ENCODE data around the gene ZNF335.
A peak's percentile ranks its signal among the peaks of the same experiment; 100 is the strongest.

ZNF335 gene, protein sequence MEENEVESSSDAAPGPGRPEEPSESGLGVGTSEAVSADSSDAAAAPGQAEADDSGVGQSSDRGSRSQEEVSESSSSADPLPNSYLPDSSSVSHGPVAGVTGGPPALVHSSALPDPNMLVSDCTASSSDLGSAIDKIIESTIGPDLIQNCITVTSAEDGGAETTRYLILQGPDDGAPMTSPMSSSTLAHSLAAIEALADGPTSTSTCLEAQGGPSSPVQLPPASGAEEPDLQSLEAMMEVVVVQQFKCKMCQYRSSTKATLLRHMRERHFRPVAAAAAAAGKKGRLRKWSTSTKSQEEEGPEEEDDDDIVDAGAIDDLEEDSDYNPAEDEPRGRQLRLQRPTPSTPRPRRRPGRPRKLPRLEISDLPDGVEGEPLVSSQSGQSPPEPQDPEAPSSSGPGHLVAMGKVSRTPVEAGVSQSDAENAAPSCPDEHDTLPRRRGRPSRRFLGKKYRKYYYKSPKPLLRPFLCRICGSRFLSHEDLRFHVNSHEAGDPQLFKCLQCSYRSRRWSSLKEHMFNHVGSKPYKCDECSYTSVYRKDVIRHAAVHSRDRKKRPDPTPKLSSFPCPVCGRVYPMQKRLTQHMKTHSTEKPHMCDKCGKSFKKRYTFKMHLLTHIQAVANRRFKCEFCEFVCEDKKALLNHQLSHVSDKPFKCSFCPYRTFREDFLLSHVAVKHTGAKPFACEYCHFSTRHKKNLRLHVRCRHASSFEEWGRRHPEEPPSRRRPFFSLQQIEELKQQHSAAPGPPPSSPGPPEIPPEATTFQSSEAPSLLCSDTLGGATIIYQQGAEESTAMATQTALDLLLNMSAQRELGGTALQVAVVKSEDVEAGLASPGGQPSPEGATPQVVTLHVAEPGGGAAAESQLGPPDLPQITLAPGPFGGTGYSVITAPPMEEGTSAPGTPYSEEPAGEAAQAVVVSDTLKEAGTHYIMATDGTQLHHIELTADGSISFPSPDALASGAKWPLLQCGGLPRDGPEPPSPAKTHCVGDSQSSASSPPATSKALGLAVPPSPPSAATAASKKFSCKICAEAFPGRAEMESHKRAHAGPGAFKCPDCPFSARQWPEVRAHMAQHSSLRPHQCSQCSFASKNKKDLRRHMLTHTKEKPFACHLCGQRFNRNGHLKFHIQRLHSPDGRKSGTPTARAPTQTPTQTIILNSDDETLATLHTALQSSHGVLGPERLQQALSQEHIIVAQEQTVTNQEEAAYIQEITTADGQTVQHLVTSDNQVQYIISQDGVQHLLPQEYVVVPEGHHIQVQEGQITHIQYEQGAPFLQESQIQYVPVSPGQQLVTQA (N-terminal part only)

DNA sequence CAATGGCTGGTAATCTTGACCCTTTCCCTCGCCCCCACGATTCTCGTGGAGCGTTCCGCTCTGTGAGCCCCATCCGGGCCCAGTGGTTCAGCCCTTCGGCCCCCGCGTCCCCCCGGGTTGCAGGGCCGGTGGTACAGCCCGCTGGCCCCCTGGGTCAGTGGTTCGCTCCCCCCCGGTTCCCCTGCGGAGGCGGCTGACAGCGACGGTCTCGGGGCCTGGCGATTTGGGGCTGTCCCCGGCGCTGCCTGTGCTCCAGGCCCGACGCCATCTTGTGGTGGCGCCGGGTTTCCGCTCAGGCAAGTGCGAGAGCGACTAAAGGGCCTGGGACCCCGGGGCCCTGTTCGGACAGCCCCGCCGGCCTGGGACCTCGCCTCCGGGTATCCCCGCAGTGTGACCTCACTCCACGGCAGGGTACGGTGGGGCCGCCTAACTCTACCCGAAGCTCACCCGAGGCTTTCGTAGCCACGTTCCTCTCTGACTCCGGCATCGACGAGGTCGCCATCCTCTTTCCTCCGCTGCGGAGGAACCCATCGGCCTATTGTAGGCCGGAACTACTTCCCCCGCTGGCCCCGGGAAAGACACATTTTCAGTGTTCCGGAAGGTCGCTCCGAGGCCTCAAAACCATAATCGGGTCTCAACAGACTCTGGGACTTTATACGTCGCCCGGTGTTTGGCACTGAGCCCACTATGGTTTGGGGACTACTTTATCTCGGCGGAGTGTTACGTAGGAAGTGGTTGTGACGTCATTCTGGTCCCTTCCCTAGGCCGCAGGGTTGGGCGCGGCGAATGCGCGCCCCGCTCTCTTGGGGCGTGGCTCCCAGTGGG, at the start of gene ZNF335:
TSS of gene ZNF335 (minus strand) at position 529 of the 825 bp plus-strand sequence. CDS start 793 bp downstream, outside the sequence.
- DNase-seq (ENCODE audit: low spot score): peak; percentile 95

DNA sequence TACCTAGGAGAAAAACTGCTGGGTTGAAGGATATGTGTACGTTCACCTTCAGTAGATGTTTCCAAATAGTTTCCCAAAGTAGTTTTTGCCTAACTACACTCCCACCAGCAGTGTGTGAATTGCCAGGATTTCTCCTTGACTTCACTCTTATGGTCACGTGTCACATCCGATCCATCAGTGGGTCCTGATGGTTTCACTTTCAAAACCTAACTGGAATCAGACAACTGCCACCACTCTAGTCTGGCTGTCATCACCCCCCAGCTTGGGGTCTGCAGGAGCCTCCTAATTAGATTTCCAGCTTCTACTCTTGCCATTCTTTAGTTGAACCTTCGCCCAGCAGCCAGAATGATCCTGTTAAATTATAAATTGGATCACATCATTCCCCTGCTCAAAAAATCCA, 48.6 kb upstream of the ZNF335 start:
- no peak for DNase-seq (ENCODE audit: low spot score)

DNA sequence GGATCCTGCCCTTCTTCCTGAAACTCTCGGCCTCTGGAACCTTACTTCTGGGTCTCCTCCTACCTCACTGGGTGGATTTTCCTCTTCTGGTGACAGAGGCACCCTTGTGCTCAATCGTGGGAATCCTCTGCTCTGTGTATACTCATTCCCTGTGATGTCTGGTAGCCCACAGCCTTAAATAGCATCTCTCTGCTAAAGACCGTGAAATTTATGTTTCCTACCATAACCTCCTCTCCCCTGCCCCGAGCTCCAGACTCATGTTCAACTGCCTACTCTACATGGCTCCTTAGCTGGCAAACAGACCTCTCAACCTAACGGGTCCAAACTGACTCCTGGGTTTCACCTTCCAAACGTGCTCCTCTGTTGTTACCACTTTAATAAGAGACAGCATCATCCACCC, 46.6 kb upstream of the ZNF335 start:
- DNase-seq (ENCODE audit: low spot score): no peak

DNA sequence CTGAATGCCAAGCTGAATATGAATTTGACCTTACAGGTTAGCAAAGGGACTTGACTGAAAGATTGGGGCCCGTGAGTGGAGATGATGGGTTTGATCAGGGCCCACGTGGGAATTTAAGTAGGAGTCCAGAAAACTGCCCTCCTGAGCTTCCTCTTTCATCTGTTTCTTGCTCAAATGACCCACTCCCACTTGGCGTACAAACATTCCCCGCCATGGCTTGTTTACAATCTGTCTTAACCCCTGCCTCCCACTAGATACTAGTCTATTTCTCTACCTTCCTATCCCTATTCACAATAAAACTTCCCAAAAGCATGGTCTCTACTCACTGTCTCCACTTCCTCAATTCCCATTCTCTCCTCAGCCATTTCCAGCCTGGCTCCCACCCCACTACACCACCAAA, 46.1 kb upstream of the ZNF335 start:
- DNase-seq (ENCODE audit: low spot score): no peak

DNA sequence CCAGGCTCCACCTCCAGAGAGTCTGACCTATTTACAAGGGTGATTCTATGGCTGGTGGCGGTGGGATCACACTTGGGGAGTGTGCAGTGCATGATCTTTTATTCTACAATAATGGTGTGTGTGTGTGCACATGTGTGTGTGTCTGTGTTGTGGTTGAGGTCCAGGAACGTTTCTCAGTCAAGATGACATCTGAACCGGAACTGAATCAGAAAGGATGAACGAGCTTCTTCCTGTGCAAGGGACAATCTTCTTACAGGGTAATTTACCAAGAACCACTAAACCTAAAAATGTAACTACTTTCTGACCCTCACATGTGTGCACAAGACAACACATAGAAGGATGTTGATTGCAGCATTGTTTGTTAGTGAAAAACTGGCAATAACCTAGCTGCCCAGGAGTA, 45.3 kb upstream of the ZNF335 start:
- no peak for DNase-seq (ENCODE audit: low spot score)

DNA sequence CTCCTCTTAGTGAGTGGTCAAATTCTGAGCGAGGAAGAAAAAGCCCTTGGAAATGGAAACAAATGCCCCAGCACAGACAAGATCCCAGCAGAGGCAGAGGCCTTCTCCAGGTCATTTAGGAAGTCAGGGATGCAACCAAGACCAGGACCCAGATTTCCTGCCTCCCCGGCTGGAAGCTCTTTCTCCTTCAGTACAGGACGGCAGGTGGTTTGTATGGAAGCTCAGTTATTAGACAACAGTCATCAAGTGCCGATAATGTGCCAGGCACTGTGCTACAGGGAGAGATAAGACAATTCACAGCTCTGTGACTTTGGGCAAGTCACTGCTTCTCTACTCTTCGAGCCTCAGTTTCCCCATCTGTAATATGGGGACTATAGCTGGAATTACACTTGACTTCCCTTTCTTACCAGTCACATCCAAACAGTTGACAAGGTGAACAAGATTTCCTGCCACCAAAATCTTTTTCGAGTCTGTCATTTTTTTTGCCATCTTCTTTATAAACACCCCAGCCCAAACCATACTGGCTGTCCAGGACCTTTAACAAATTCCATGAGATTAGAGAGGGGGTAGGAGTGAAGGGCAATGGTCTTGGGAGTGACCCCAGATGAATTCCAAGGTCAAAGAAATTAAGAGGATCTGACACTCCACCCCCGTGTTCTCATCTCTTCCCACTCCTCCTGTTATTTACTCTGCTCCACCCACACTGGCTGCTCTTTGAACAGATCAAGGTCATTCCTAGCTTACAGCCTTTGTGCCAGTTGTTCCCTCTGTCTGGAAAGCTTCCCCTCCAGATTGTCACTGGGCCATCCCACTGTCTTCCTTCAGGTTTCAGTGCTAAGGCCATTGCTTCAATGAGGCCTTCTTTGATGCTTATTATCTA, 42.8 kb upstream of the ZNF335 start:
- DNase-seq (ENCODE audit: low spot score): no peak

DNA sequence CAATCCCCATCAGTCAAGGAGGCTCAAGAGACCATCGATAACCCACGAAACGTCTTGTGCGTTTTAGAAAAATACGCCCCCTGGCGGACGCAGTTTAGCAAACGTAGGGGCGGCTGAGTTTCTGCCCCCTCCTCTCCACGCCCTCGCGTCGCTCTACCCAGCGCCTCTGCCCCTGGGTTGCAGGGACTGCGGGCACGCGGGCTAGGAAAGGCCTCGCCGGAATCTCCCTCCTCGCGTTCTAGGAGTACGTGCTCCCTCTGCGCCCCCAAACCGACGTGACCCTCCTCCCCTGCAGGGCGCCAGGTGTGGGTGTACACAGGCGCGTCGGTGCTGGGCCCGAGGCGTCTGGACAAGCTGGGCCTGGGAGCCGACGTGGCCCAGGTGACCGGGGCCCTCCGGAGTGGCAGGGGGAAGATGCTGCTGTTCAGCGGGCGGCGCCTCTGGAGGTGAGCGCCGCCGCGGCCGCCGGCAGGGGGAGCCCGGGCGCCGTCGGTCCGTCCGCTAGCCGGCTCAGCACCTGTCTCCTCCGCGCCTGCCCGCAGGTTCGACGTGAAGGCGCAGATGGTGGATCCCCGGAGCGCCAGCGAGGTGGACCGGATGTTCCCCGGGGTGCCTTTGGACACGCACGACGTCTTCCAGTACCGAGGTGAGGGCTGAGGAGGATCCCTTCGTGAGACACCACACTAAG, 42.0 kb upstream of the ZNF335 start:
- peak; percentile 80 for DNase-seq (ENCODE audit: low spot score)

DNA sequence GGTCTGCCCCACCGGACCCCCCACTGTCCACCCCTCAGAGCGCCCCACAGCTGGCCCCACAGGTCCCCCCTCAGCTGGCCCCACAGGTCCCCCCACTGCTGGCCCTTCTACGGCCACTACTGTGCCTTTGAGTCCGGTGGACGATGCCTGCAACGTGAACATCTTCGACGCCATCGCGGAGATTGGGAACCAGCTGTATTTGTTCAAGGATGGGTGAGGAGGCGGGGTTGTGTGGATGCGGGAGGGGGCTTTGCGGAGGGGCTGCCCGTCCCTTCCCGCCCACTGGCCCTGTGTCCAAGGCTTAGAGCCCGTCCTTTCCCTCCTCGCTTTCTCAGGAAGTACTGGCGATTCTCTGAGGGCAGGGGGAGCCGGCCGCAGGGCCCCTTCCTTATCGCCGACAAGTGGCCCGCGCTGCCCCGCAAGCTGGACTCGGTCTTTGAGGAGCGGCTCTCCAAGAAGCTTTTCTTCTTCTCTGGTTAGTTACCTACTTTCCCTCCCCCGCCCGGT, 41.4 kb upstream of the ZNF335 start:
- no peak for DNase-seq (ENCODE audit: low spot score)

DNA sequence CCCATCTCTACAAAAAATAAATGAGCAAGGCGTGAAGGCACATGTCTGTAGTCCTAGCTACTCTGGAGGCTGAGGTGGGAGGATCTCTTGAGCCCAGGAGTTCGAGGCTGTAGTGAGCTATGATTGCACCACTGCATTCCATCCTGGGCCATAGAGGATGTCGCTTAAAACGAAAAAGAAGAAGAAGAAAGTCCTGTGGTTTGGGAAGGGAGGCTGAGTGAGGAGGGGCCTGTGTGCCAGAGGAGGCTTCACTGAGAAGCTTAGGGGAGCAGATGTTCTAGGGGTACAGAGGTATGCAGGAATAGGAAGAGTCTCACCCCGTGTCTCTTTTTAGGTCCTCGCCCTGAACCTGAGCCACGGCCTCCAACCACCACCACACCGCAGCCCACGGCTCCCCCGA, 40.9 kb upstream of the ZNF335 start:
- DNase-seq (ENCODE audit: low spot score): no peak

DNA sequence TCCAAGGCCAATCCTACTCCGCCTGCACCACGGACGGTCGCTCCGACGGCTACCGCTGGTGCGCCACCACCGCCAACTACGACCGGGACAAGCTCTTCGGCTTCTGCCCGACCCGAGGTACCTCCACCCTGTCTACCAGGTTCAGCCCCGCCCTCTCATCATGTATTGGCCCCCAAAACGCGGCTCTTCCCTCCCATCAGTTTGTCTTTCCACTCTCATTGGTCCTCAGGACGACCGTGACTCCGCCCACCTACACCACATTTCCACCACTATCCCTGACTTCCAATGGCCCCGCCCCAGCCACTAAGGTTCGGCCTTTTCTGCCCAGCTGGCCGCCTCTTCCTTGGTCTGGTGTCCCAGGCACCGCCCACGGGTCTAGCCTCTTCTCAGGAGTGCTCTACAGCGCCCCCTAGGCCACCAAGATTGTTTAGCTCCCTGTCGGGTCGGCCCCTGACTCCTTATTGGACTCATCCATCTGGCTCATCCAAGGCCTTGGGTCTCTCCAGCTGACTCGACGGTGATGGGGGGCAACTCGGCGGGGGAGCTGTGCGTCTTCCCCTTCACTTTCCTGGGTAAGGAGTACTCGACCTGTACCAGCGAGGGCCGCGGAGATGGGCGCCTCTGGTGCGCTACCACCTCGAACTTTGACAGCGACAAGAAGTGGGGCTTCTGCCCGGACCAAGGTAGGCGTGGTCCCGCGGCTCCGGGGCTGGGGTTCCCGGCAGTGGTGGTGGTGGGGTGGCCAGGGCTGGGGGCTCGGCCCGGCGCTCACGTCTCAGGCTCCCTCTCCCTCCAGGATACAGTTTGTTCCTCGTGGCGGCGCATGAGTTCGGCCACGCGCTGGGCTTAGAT, 39.9 kb upstream of the ZNF335 start:
- DNase-seq (ENCODE audit: low spot score): peak; percentile 76

DNA sequence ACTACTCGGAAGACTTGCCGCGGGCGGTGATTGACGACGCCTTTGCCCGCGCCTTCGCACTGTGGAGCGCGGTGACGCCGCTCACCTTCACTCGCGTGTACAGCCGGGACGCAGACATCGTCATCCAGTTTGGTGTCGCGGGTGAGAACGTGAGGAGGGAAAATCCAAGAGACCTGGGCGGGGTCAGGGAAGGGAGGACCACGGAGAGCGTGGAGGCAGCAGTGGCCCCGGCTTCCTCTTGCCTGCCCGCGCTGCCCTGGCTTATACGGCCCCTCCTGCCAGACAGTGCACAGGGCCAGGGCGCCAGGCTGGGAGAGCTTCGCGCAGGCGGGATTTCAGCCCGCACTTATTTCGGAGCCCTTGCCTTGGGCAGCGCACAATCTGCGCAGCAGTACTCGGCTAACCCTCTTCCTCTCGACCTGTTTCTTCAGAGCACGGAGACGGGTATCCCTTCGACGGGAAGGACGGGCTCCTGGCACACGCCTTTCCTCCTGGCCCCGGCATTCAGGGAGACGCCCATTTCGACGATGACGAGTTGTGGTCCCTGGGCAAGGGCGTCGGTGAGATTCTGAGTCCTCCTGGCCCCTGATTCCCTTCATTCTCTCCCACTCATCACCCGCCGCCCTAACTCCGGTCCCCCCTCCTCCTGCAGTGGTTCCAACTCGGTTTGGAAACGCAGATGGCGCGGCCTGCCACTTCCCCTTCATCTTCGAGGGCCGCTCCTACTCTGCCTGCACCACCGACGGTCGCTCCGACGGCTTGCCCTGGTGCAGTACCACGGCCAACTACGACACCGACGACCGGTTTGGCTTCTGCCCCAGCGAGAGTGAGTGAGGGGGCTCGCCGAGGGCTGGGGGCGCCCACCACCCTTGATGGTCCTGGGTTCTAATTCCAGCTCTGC, 38.7 kb upstream of the ZNF335 start:
- DNase-seq (ENCODE audit: low spot score): no peak

DNA sequence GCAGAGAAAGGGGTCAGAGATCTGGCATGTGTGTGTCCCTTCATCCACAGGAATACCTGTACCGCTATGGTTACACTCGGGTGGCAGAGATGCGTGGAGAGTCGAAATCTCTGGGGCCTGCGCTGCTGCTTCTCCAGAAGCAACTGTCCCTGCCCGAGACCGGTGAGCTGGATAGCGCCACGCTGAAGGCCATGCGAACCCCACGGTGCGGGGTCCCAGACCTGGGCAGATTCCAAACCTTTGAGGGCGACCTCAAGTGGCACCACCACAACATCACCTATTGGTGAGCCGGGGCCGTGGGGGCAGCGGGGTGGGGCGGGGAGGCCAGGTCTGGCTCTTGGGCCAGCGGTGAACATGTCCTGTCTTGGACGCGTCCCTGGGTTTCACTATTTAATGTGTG, 37.8 kb upstream of the ZNF335 start:
- DNase-seq (ENCODE audit: low spot score): no peak

DNA sequence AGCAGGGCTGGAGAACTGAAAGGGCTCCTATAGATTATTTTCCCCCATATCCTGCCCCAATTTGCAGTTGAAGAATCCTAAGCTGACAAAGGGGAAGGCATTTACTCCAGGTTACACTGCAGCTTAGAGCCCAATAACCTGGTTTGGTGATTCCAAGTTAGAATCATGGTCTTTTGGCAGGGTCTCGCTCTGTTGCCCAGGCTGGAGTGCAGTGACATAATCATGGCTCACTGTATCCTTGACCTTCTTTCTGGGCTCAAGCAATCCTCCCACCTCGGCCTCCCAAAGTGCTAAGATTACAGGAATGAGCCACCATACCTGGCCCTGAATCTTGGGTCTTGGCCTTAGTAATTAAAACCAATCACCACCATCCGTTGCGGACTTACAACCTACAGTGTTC, 35.7 kb upstream of the ZNF335 start:
- DNase-seq (ENCODE audit: low spot score): no peak

DNA sequence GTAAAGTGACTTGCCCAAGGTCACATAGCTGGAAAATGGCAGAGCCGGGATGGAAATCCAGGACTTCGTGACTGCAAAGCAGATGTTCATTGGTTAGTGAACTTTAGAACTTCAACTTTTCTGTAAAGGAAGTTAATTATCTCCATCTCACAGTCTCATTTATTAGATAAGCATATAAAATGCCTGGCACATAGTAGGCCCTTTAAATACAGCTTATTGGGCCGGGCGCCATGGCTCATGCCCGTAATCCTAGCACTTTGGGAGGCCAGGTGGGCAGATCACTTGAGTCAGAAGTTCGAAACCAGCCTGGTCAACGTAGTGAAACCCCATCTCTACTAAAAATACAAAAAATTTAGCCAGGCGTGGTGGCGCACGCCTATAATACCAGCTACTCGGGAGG, 35.0 kb upstream of the ZNF335 start:
- DNase-seq (ENCODE audit: low spot score): no peak

DNA sequence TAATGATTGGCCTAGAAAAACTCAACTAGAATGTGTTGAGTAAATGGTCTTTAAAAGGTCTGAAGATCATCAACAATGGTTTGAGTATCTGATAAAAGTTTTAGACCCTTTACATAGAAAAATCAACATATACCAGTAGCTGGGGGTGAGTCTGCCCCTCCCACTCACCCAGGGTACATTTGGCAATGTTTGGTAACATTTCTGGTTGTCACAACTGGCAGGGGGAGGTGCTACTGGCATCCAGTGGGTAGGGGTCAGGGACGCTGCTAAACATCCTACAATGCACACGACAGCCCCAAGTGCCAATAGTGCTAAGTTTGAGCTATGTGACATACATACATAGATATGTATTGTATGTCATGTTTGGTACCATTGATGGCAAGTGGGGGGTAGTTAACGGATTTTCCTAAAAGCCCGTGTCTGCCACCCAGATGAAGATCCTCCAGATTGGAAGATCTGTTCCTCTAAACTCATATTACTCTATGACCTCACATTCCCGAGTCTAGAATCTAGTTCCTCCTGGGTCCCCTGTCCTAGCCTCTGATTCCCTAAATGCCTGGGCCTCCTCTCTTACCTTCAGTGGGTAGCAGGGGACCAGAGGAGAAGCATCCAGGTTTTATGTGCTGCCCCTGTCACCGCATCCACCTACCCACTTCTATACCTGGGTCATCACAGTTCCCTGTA, 34.2 kb upstream of the ZNF335 start:
- no peak for DNase-seq (ENCODE audit: low spot score)

DNA sequence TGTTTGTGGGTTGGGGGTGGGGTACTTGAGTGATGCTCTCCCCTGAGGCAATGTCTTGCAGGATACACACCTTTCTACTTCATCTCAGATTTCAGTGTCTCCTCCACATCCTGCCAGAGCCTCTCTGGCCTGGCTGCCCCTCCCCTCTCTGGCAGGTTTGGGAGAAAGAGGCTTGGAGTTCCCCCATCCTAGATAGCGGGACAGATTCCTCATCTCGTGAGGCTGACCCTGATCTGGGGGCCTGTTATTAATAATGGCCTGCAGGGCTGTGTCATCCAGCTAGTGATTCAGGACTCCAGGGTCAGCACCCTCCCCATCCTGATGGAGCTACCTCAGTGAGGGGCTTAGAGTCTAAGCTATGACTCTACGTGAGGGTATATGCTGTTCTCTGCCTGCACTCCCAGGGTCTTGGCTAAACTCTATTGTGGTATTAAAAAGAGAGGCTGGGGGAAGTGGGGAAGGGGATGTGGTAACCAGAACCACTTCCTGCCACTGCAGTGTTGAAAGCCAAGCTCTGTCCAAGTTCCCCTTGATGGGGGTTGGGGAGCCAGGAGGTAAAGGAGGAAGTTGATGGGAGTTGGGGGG, 33.0 kb upstream of the ZNF335 start:
- no peak for DNase-seq (ENCODE audit: low spot score)

DNA sequence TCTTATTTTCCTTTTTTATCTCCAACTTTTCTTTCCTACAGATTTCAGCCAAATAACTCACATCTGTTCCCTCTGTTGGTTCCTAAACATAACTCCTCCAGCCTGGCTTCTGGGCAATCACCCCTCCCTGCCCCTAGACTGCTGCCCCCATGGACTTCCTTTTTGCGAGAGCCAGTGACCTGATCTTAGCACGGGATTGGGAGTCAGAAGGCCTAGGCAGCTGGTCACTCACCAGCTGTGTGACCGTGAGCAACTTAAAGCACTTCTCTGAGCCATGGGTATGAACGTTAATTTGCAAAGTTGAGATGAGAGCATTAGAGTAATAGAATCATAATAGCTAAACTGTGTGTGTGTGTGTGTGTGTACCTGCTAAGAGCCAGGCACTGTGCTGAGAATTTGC, 32.2 kb upstream of the ZNF335 start:
- DNase-seq (ENCODE audit: low spot score): no peak
